Mononuclear cell (primary cell): Measurements from ENCODE around the gene HLA-DPB1. TPM values are rescaled to one million over a fixed set of nuclear protein-coding genes. Genes with fewer than 3 reads are reported as not detected.
"Not testable (repeated sequence)": the region's sequence is repeated elsewhere in the genome, so short reads cannot be mapped to it uniquely, and the experiment has no call there.

ENCODE experiments used
- H3K27me3 ChIP-seq: 2 replicates; pipeline ENCODE4 v1.6.0; 2011; ENCODE audit warnings: low read length, control low read depth; ENCODE audit not compliant: insufficient read depth
- H3K4me1 ChIP-seq: 2 replicates; pipeline ENCODE4 v1.5.1; 2011; ENCODE audit warnings: mild to moderate bottlenecking, low read length, control low read depth; ENCODE audit not compliant: insufficient read depth
- H3K4me3 ChIP-seq: 2 replicates; pipeline ENCODE4 v1.5.1; 2011; ENCODE audit warnings: mild to moderate bottlenecking, low read length, moderate library complexity
- H3K9me3 ChIP-seq: 2 replicates; pipeline ENCODE4 v1.5.1; 2011; ENCODE audit warnings: low read depth, mild to moderate bottlenecking, control low read depth, low read length
- total RNA-seq: library from RNA; depleted of rRNA; stranded (reverse); fragments of >200 nt; gene quantifications from one replicate; pipeline ENCODE4 v1.2.3, GENCODE V29; 2012

Gene HLA-DPB1
- total RNA-seq, 1 donor = 166 TPM

- Histone ChIP-seq H3K27me3 (no peaks in the 10 kb centered on the region), H3K4me1 (peaks cover 63% of the 10 kb centered on the region), H3K9me3 (no peaks in the 10 kb centered on the region), H3K4me3 (peak overlapping the region; percentile 26)
Measured at GRCh38 chr6:33080127-33081089, 4.6 kb downstream of the HLA-DPB1 start.

DNA sequence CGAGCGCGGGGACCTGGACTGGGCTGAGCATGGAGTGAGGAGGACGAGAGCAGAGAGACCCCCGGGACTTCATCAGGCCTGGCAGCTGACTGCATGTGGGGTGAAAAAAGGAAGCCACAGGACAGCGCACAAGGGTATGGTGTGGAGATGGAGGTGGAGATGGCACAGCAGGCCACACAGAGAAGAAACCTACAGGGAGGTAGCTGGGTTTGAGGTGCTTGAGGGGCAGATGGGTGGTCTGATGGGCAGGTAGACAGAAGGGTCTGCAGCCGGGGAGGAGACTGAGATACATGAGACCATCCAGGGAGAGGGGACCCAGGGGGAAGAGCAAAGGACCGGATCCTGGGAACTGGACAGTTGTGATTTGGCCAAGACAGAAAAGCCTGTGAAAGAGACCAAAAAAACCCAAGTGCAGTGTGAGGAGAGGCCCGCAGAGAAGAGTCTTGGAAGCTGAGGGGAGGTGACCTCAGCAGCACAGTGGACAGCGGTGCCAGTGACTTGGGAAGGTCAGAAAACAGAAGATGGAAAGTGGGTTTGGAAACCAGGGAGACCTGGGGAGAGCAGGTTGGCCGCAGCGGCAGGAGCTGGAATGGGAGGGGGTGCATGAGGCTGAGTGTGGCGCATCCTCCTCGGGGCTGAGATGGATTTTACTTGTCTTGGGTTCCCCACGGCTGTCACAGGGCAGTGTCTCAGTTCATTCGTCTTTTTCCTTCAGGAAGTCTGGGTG is 5.5 kb downstream of the HLA-DPB1 start:
- peaks cover 60% of the 10 kb centered on the region for H3K4me1 ChIP-seq
- no peaks in the 10 kb centered on the region for H3K9me3 ChIP-seq
- no peaks in the 10 kb centered on the region for H3K27me3 ChIP-seq
- H3K4me3 ChIP-seq = peak overlapping the region; percentile 26

GRCh38 chr6:33082702-33083101 is 6.9 kb downstream of the HLA-DPB1 start:
- Histone ChIP-seq H3K4me3 (no peak overlapping the region), H3K9me3 (no peaks in the 10 kb centered on the region), H3K4me1 (peaks cover 53% of the 10 kb centered on the region), H3K27me3 (no peaks in the 10 kb centered on the region)

- no peaks in the 10 kb centered on the region for H3K27me3 ChIP-seq
- H3K4me1 ChIP-seq = peaks cover 25% of the 10 kb centered on the region
- no peak overlapping the region for H3K4me3 ChIP-seq
- no peaks in the 10 kb centered on the region for H3K9me3 ChIP-seq
Measured at GRCh38 chr6:33085627-33086026, 9.8 kb downstream of the HLA-DPB1 start.

DNA sequence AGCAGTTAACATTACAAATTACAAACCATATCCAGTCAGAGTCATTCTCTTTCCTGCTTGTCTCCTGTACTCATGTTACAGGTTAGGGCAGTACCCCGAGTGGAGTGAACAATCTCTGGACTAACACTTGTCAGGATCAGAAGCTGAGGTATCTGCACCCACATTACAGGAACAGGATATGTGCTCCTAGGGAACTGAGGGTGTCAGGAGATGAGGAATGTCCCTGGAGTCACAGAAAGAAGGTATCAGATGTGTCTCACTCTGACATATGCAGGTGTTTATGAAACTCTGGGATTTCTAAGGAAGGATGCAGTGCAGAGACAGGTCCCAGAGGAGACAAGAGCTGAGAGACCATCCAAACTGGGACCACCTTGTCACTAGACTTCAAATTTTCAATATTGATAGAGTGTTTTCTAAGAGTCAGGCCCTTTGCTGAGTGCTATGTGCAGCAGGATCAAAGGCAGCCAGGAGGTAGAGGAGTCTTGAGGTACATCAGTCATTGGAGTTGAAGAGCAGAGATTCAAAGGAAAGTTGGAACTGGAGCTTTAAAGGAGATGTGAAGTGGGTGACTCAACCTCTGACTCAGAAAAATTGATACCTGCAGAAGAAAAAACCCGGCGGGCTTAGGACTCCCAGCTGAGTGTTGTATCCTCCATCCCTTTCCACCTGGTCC is 12.6 kb downstream of the HLA-DPB1 start:
- Histone ChIP-seq H3K4me3 (no peak overlapping the region), H3K9me3 (no peaks in the 10 kb centered on the region), H3K27me3 (no peaks in the 10 kb centered on the region), H3K4me1 (no peaks in the 10 kb centered on the region)

DNA sequence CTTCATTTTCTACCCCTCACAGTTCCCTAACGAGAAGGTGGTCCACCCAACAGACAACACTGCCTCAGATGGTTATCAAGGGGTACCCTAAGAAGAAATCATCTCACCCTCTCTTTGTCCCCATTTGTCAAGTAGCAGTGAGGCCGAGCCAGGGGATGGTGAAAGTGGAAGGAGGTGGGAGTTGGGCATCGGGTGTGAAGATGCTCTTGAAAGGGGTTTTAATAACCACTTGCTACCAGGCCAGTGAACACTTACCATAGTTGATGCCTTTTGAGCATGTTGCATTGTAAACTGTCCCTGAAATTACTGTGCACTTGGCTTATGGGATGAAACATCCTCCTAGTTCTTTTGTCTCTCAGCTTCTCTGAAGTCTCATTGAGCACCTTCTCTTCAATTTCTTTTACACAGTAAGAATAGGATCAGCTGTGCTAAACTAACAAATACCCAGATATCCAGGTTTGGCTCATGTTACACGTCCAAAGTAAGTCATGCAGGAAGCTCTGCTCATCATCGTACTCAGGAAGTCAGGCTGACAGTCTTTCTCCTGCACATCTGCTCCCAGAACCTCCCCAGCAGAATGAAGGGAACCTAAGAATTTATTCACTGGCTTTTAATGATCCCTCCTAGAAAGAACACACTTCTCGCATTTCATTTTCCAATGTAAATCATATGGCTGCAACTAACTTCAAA is 13.3 kb downstream of the HLA-DPB1 start:
- Histone ChIP-seq H3K4me3 (no peak overlapping the region), H3K27me3 (no peaks in the 10 kb centered on the region)

DNA sequence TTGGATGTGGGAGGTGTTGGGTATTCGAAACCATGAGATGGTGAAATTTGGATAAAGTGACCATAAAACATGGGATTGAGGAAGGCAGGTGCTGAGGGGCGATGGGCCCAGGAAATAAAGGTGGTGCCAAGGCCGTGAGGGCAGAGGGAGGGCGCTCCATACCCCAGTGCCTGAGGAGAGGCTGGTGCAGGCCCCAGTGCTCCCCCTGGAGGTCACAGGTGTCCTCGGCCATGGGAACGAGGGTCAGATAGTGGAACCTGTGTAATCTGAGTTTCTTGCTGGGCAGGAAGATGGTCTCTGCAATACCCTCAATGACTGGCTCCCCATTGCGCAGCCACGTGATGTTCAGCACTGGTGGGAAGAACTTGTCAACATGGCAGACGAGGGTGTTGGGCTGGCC is 16.2 kb downstream of the HLA-DPB1 start:
- Histone ChIP-seq H3K4me3 (no peak overlapping the region), H3K27me3 (no peaks in the 10 kb centered on the region), H3K4me1 (no peaks in the 10 kb centered on the region), H3K9me3 (no peaks in the 10 kb centered on the region)

More for the DNA sequence above, 13.3 kb downstream of the HLA-DPB1 start:
- H3K4me1 ChIP-seq = no peaks in the 10 kb centered on the region
- H3K9me3 ChIP-seq = no peaks in the 10 kb centered on the region

GRCh38 chr6:33092385-33092784 is 16.6 kb downstream of the HLA-DPB1 start:
- peaks cover 1% of the 10 kb centered on the region for H3K27me3 ChIP-seq
- no peaks in the 10 kb centered on the region for H3K4me1 ChIP-seq
- no peak overlapping the region for H3K4me3 ChIP-seq
- no peaks in the 10 kb centered on the region for H3K9me3 ChIP-seq

GRCh38 chr6:33093855-33094254 is 18.1 kb downstream of the HLA-DPB1 start:
- peaks cover 5% of the 10 kb centered on the region for H3K27me3 ChIP-seq
- no peaks in the 10 kb centered on the region for H3K4me1 ChIP-seq
- no peak overlapping the region for H3K4me3 ChIP-seq
- peaks cover 11% of the 10 kb centered on the region for H3K9me3 ChIP-seq

DNA sequence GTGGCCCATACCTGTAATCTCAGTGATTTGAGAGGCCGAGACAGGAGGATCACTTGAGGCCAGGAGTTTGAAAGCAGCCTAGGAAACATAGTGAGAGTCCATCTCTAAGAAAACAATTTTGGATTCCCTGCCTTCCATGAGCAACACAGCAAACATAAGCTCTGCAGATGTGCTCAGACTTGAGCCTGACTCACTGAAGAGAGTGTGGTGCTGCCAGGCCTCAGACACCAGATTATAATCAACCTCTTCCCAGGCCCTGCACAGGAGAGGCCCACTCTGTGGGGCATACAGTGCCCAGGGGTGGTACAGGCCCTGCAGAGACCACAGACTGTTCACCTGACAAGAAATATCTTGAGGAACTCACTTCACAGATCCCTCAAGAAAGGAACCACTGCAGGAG is 19.9 kb downstream of the HLA-DPB1 start:
- Histone ChIP-seq H3K27me3 (peaks cover 5% of the 10 kb centered on the region), H3K9me3 (peaks cover 21% of the 10 kb centered on the region), H3K4me3 (no peak overlapping the region), H3K4me1 (no peaks in the 10 kb centered on the region)

DNA sequence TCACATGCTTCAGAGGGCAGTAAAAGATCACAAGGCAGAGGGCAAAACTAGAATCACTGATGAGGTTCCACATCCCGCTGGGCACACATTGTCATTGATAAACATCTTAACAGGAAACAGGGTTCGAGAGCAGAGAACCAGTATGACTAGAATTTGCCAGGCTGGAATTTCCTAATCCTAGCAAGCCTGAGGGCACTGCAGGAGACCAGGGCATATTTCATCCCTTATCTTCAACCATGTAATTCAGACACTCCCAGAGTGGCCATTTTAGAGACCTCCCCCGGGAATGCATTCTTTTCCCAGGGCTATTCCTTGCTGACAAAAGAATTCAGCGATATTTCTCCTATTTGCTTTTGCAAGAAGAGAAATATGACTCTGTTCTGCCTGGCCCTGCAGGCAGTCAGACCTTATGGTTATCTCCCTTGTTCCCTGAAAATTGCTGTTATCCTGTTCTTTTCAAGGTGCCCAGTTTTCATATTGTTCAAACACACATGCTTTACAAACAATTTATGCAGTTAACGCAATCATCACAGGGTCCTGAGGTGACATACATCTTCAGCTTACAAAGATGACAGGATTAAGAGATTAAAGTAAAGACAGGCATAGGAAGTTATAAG is 25.4 kb downstream of the HLA-DPB1 start:
- peaks cover 36% of the 10 kb centered on the region for H3K9me3 ChIP-seq
- not testable (repeated sequence) for H3K27me3 ChIP-seq, H3K4me1 ChIP-seq, H3K4me3 ChIP-seq

DNA sequence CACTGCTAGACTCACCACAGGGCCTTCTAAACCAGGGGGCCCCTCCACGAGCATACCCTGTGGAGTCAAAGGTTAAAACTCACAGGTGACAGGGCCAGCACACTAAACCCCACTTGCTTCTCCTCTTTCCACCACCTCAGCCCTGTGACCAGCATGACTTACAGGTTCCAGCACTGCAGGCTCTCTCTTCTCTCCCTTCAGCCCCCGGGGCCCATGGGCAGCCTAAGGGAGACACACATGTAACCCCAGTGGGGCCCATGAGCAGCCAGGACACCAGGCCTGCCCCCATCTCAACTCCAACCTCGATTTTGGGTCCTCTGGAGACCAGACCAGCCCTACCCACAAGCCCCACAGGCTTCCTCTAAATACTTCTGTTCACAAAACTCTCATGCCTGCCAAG is 28.0 kb downstream of the HLA-DPB1 start:
- Histone ChIP-seq H3K27me3 (no peaks in the 10 kb centered on the region), H3K4me1 (peaks cover 15% of the 10 kb centered on the region), H3K9me3 (peaks cover 25% of the 10 kb centered on the region), H3K4me3 (no peak overlapping the region)

- peaks cover 15% of the 10 kb centered on the region for H3K4me1 ChIP-seq
- peaks cover 6% of the 10 kb centered on the region for H3K27me3 ChIP-seq
- H3K9me3 ChIP-seq = peaks cover 23% of the 10 kb centered on the region
- no peak overlapping the region for H3K4me3 ChIP-seq
Measured at GRCh38 chr6:33104887-33105286, 29.1 kb downstream of the HLA-DPB1 start.

- peaks cover 18% of the 10 kb centered on the region for H3K9me3 ChIP-seq
- H3K4me3 ChIP-seq = no peak overlapping the region
- H3K27me3 ChIP-seq = peaks cover 7% of the 10 kb centered on the region
- H3K4me1 ChIP-seq = peaks cover 15% of the 10 kb centered on the region
Measured at GRCh38 chr6:33105386-33105785, 29.6 kb downstream of the HLA-DPB1 start.
